WI38 (cell line): ENCODE data around the gene JADE2.
"Not testable (repeated sequence)": the region's sequence is repeated elsewhere in the genome, so short reads cannot be mapped to it uniquely, and the experiment has no call there.

Experiments
- H3K4me3 ChIP-seq: 2 replicates; pipeline ENCODE4 v1.5.1; 2011; ENCODE audit warnings: low read depth, mild to moderate bottlenecking, control low read depth, low read length
- CTCF ChIP-seq: IDR thresholded peaks from 2 replicates; pipeline ENCODE4 v1.5.1; 2012; ENCODE audit warnings: low read depth, mild to moderate bottlenecking, control low read depth, low read length

JADE2 gene

GRCh38 chr5:134585966-134586365, 60.5 kb downstream of the JADE2 start:
- no peak for TF ChIP-seq CTCF
- no peak overlapping the region for H3K4me3 ChIP-seq

GRCh38 chr5:134586866-134587524, 61.5 kb downstream of the JADE2 start:
- no peak overlapping the region for H3K4me3 ChIP-seq
- peak; percentile 91 for TF ChIP-seq CTCF

- H3K4me3 ChIP-seq: no peak overlapping the region
- TF ChIP-seq CTCF: no peak
Observed at GRCh38 chr5:134590992-134591659, 65.7 kb downstream of the JADE2 start.

- TF ChIP-seq CTCF: no peak
- no peak overlapping the region for H3K4me3 ChIP-seq
Observed at GRCh38 chr5:134592141-134592746, 66.8 kb downstream of the JADE2 start.

- no peak overlapping the region for H3K4me3 ChIP-seq
- TF ChIP-seq CTCF: no peak
Observed at GRCh38 chr5:134594336-134594735, 68.9 kb downstream of the JADE2 start.

GRCh38 chr5:134594797-134595457, 69.5 kb downstream of the JADE2 start:
- TF ChIP-seq CTCF: no peak
- H3K4me3 ChIP-seq: no peak overlapping the region

- H3K4me3 ChIP-seq: no peak overlapping the region
- TF ChIP-seq CTCF: no peak
Observed at GRCh38 chr5:134595458-134595838, 70.0 kb downstream of the JADE2 start.

GRCh38 chr5:134599820-134600219, 74.3 kb downstream of the JADE2 start:
- H3K4me3 ChIP-seq: not testable (repeated sequence)
